HAP-1 (cell line): ENCODE measurements around the gene FKBP15.
A peak's percentile ranks its signal among the peaks of the same experiment; 100 is the strongest.

Source experiments
- DNase-seq, 2 experiments: peaks; one replicate each; pipeline ENCODE4 v3.0.0-alpha.2; 2016 to 2020; ENCODE audit warnings: low spot score in 2 of 2
- H3K27me3 ChIP-seq: fragments of 250-450 bp; sonication (Bioruptor Pico); 2 replicates; pipeline ENCODE4 v1.5.1; 2020; ENCODE audit warnings: low read depth, mild to moderate bottlenecking, moderate library complexity
- H3K36me3 ChIP-seq: fragments of 250-450 bp; sonication (Bioruptor Pico); replicated peaks from 2 replicates; pipeline ENCODE4 v1.5.1; 2020; ENCODE audit warnings: mild to moderate bottlenecking
- H3K4me1 ChIP-seq: fragments of 250-450 bp; sonication (Bioruptor Pico); 2 replicates; pipeline ENCODE4 v1.5.1; 2020; ENCODE audit warnings: mild to moderate bottlenecking
- H3K4me3 ChIP-seq: fragments of 250-450 bp; sonication (Bioruptor Pico); 2 replicates; pipeline ENCODE4 v1.5.1; 2020; ENCODE audit warnings: mild to moderate bottlenecking, moderate library complexity
- H3K9me3 ChIP-seq: fragments of 250-450 bp; sonication (Bioruptor Pico); 2 replicates; pipeline ENCODE4 v1.5.1; 2020; ENCODE audit warnings: mild to moderate bottlenecking, moderate library complexity
- in situ Hi-C: fragments of 300-500 bp; cut with MboI; formaldehyde crosslinking; loops from 3 replicates; pipeline ENCODE4 v1.14.3; 2020; ENCODE audit warnings: low sequenced_read_pairs, inconsistent platforms, mixed read lengths

Gene FKBP15

DNA sequence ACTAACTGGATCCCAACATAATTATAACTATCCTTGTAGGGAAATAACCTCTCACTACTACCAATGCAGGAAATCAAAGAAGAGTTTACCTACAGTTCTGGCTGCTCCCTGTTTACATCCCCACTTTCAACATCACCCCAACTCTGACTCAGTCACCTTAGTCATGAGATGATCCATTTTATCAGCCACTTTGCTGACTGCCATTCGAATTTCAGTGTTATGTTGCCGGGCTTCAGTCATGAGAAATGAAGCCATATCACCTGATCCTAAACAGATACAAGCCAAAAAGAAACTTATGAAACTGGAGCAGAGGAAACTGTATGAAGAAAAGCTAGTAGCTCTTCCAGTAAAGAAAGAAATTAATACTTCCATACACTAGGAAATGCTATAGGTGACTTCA, 36.5 kb downstream of the FKBP15 start:
- DNase-seq = no peak
- Histone ChIP-seq H3K4me1 (no peaks in the 10 kb centered on the region), H3K9me3 (no peaks in the 10 kb centered on the region), H3K4me3 (no peak overlapping the region), H3K36me3 (peaks cover 45% of the 10 kb centered on the region), H3K27me3 (no peaks in the 10 kb centered on the region)
- in situ Hi-C loops = no loop called here

DNA sequence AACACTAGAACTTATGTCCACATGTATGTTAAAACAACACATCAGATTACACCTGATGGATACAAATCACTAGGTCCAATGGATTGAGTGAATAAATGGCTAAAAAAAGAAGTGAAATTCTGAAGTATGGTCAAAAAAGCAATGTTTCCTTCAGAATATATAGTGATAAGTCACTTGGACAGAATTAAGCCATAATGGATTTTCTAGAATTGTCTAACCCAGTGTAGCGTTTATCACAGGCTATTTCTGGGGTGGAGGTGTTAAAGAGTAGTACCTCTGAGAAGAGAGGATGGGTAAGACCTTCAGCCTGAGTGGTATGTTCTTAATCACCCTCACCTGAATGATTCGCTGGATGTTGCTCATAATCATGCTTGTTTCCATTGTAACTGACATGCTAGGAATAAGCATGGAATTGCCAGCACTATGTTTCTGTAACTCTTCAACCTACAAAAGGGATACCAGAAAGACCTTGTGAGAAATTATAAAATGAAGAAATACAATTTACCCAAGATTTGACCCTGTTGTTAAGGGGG, 37.1 kb downstream of the FKBP15 start:
- Histone ChIP-seq H3K36me3 (peaks cover 45% of the 10 kb centered on the region), H3K9me3 (no peaks in the 10 kb centered on the region), H3K4me1 (no peaks in the 10 kb centered on the region), H3K4me3 (no peak overlapping the region), H3K27me3 (no peaks in the 10 kb centered on the region)
- in situ Hi-C loops = no loop called here
- DNase-seq = no peak

DNA sequence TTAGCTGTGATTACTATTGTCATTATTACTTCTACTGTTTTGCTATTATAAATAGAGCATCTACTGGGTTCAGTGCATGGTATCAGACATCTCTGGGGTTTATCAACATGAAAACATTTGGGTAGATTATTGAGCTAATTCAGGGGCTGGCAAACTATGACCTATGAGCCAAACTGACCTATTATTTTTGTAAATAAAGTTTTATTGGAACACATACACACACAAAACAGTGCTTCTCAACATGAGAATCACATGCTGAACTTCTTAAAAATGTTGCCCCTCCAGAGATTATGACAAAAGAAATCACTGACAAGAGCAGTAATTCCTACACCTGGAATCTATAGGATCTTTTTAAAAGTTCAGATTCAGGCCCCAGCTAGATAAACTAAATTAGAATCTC, 39.9 kb downstream of the FKBP15 start:
- Histone ChIP-seq H3K27me3 (no peaks in the 10 kb centered on the region), H3K4me3 (no peak overlapping the region), H3K9me3 (no peaks in the 10 kb centered on the region), H3K4me1 (no peaks in the 10 kb centered on the region), H3K36me3 (peaks cover 54% of the 10 kb centered on the region)
- no peak for DNase-seq
- in situ Hi-C loops = no loop called here

DNA sequence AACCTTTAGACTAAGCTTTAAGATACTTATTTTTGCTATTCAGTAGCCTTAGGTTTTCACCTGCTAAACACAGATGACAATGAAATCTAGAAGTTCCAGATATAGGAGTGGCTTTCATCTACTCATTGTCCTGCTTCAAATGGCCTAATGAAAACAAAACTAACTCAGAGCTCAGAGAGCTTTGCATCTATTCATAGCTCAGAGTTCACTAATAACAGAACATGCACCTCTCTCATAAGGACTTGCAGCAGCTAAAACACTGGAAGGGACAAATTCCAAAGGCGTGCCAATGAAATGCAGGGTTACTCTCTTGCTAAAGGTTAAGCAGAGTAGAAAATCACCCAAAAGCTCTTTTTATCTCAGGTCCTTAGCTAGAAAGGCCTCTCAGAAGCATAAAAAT, 41.2 kb downstream of the FKBP15 start:
- in situ Hi-C loops = no loop called here
- no peaks in the 10 kb centered on the region for H3K9me3 ChIP-seq
- H3K36me3 ChIP-seq = peaks cover 55% of the 10 kb centered on the region
- H3K27me3 ChIP-seq = no peaks in the 10 kb centered on the region
- H3K4me3 ChIP-seq = no peak overlapping the region
- H3K4me1 ChIP-seq = no peaks in the 10 kb centered on the region
- DNase-seq = no peak

DNA sequence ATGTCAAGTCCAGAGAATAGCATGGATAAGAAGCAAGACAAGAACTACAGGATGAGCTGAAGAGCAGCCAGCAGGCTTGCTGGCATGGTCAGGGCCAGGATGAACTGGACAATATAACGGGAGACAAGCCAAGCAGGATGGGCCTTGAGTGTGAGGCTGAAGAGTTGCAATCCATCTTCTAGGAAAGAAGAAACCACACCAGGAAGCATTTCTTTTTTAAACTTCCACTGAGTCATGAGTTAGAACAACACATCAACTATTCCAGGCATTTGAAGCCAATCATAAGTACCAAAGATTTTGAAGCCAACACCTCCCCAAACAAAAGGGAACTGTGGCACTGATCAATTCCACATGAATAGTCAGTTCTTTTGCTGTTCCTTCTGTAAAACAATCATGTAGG, 43.0 kb downstream of the FKBP15 start:
- no peak for DNase-seq
- Histone ChIP-seq H3K9me3 (no peaks in the 10 kb centered on the region), H3K4me1 (no peaks in the 10 kb centered on the region), H3K4me3 (no peak overlapping the region), H3K27me3 (no peaks in the 10 kb centered on the region), H3K36me3 (peaks cover 54% of the 10 kb centered on the region)
- in situ Hi-C loops = no loop called here

DNA sequence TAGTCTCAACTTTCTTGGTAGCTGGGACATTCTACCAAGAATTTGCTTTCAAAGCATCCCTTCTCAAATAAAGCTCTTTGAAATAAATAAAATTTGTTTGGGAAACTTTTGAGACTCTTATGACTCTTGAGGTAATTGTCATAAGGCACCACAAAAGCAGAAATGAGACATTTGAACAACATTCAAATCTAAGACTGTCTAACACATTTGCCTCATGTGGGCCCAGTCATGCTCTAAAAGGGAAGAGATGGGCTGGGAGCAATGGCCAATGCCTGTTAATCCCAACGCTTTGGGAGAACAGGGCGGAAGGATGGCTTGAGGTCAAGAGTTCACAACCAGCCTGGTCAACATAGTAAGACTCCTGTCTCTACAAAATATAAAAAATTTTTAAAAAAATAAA, 43.8 kb downstream of the FKBP15 start:
- Histone ChIP-seq H3K36me3 (peaks cover 55% of the 10 kb centered on the region), H3K4me3 (no peak overlapping the region), H3K4me1 (no peaks in the 10 kb centered on the region), H3K27me3 (no peaks in the 10 kb centered on the region), H3K9me3 (no peaks in the 10 kb centered on the region)
- in situ Hi-C loops = no loop called here
- DNase-seq = no peak

DNA sequence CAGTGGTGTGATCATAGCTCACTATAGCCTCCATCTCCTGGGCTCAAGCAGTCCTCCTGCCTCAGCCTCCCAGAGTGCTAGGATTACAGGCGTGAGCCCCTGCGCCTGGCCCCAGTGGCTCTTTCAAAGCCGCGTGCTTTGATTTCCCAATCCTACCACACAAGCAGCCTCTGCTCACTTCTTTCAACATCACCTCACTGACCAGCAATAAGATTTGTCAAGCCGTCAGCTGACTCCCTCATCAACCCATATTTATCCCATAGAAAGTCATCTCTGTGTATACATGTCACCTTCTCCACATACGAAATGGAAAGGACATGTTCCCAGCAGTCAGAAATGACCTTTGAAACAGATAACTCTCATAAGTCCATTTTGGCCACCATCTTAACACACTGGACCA, 44.3 kb downstream of the FKBP15 start:
- peaks cover 54% of the 10 kb centered on the region for H3K36me3 ChIP-seq

DNA sequence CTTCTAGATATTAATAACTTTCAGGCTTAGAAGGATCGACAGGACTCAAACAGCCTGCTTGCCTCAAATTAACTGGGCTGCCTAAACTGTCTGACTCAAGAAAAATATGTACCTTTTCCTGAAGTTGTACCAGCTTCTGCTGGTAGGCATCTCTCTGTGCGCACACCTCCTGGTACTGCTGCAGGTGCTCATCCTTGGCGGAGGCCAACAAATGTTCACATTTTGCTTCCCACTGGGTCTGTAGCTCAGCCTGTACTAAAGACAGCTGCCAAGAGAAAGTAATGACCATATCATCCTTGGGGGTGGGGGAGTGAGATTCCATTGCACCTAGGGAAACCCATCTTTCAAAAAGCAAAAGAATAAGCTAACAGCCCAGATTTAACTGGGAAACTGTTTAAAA, 47.7 kb downstream of the FKBP15 start:
- peaks cover 67% of the 10 kb centered on the region for H3K36me3 ChIP-seq
- in situ Hi-C loops = no loop called here

More for the DNA sequence above, 44.3 kb downstream of the FKBP15 start:
- DNase-seq = no peak
- Histone ChIP-seq H3K27me3 (no peaks in the 10 kb centered on the region), H3K9me3 (no peaks in the 10 kb centered on the region), H3K4me3 (no peak overlapping the region), H3K4me1 (no peaks in the 10 kb centered on the region)
- in situ Hi-C loops = no loop called here

DNA sequence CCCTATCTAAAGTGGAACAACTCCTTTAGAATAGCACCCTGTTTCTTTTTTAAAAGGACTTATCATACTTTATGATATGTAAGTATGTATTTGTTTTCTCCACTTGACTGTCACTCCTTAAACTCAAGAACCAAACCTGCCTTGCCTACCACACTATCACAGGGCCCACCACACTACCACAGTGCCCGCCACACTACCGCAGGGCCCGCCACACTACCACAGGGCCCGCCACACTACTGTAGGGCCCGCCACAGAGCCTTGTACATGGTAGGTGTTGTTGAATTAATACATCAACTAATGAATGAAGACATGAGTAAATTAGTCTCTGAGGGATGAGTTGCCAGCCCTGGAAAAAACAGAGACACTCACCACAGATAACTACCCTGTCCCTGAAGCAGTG, 52.3 kb downstream of the FKBP15 start:
- Histone ChIP-seq H3K4me1 (no peaks in the 10 kb centered on the region), H3K27me3 (no peaks in the 10 kb centered on the region), H3K4me3 (no peak overlapping the region), H3K9me3 (no peaks in the 10 kb centered on the region), H3K36me3 (peaks cover 79% of the 10 kb centered on the region)
- in situ Hi-C loops = no loop called here
- DNase-seq = no peak

More for the DNA sequence above, 47.7 kb downstream of the FKBP15 start:
- H3K4me1 ChIP-seq = no peaks in the 10 kb centered on the region
- H3K4me3 ChIP-seq = no peak overlapping the region
- no peaks in the 10 kb centered on the region for H3K9me3 ChIP-seq
- DNase-seq = no peak
- no peaks in the 10 kb centered on the region for H3K27me3 ChIP-seq

DNA sequence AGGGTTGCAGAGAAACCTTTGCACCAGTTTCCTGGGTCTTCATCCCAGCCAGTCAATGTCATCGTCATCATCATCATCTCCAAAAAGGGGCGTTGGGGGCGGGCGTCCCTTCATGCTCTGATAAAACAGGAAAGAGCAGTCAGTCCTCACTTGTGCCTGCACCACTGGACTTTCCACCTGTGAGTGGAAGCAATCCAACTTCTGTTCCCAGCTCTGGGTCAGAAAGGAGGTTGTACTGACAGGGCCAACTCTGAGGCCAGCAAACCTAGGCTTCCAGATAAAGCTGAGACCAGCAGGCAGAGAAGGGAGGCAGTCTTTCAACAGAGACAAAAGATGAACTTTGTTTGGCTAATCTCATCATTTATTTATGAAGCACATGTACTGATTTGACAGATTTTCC, 55.0 kb downstream of the FKBP15 start:
- Histone ChIP-seq H3K36me3 (peaks cover 67% of the 10 kb centered on the region), H3K4me1 (peaks cover 3% of the 10 kb centered on the region; the same call in 1 of the 2 replicates), H3K27me3 (no peaks in the 10 kb centered on the region), H3K4me3 (no peak overlapping the region), H3K9me3 (no peaks in the 10 kb centered on the region)
- in situ Hi-C loops = no loop called here
- DNase-seq = no peak

DNA sequence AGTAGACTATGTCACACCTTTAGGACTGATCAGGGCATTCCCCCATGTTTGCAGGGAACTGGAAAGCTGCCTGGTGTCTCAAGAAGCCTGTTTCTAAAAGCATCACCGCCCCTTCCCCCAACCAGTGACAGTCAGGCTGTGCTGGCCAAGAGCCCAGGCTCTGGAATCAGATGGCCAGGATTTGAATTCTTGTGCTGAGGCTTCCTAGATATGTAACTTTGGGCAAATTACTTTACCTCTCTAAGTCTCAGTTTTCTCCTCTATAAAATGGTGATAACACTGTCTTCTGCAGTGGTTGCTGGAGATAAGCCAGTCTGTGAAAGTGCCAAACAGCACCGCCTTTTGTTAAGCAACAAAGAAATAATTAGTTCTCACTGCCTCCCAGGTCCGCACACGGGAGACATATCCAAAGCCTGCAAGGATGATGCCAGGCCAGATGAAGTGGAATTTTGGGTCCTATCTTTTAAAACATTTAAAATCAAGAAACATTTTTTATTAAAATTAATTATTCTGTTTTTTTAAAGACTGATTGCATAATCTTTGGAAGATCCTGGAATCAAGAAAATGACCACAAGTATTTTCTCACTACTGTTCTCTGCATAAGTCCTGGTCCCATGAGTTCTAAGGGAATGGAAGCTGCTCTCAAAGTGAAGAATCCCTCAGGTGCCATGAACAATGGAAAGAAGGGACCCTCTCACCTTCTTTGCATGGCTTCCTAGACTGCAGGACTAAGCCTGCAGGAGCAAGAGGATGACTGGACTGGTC, 56.4 kb downstream of the FKBP15 start:
- DNase-seq = no peak
- in situ Hi-C loops = no loop called here
- H3K4me1 ChIP-seq = peaks cover 11% of the 10 kb centered on the region
- H3K36me3 ChIP-seq = peaks cover 56% of the 10 kb centered on the region
- H3K27me3 ChIP-seq = no peaks in the 10 kb centered on the region
- H3K4me3 ChIP-seq = no peak overlapping the region
- H3K9me3 ChIP-seq = no peaks in the 10 kb centered on the region

DNA sequence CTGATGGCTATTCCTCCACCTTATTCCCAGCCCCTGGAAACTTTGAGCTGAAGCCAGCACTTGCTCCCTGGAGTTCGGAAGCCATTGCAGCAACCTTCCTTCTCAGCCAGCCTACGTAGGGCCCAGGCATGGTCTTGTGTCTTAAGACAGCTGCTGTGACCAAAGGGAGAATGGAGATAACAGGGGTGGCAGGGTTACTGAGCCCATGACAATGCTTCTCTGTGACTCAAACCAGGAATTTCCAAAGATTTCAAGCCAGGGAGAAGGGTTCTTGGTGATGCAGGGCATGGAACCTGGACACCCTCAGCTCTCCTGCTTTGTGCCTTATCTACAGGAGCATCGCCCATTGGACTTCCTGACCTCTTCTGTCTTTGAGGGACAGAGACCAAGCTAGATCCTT, 58.1 kb downstream of the FKBP15 start:
- H3K36me3 ChIP-seq = peaks cover 38% of the 10 kb centered on the region
- in situ Hi-C loops = no loop called here

DNA sequence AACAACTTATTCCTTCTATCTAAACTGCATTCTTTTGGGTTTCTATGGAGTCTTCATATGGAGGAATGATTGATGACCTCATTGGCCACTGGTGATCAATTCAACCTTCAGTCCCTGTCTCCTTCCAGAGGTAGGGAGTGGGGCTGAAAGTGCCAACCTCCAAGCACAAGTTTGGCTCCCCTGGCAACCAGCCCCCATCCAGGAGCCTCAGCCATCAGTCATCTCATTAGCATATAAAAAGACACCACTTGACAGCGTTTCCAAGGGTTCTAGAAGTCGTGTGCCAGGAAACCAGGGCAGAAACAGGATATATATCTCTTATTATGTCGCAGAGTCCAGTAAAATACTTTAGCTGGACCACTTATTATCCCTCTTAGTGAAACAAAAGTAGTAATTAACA, 60.5 kb downstream of the FKBP15 start:
- in situ Hi-C loops = no loop called here
- H3K36me3 ChIP-seq = peaks cover 16% of the 10 kb centered on the region
- peak; percentile 16 to 54 for DNase-seq
- peaks cover 11% of the 10 kb centered on the region for H3K4me1 ChIP-seq
- H3K27me3 ChIP-seq = no peaks in the 10 kb centered on the region
- H3K4me3 ChIP-seq = no peak overlapping the region
- no peaks in the 10 kb centered on the region for H3K9me3 ChIP-seq

More for the DNA sequence above, 58.1 kb downstream of the FKBP15 start:
- H3K27me3 ChIP-seq = no peaks in the 10 kb centered on the region
- no peak for DNase-seq
- H3K4me3 ChIP-seq = no peak overlapping the region
- no peaks in the 10 kb centered on the region for H3K9me3 ChIP-seq
- peaks cover 11% of the 10 kb centered on the region for H3K4me1 ChIP-seq

DNA sequence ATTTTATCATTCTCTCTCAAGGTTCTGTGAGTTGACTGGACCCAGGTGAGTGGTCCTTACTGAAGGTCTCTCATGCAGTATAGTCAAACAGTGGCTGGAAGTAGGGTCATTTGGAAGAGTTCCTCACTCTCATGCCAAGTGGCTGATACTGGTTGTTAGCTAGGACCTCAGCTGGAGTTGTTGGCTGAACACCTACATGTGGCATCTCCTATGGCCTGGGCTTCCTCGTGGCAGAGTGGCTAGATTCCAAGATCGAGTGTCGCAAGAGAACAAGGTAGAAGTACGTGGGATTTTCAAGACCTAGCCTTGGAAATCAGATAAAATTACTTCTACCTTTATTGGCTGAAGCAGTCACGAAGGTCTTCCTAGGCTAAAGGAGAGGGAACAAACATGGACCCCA, 62.6 kb downstream of the FKBP15 start:
- Histone ChIP-seq H3K4me3 (no peak overlapping the region), H3K9me3 (no peaks in the 10 kb centered on the region), H3K27me3 (no peaks in the 10 kb centered on the region), H3K36me3 (peaks cover 9% of the 10 kb centered on the region), H3K4me1 (peaks cover 11% of the 10 kb centered on the region)
- in situ Hi-C loops = no loop called here
- DNase-seq = no peak
